IPS-18c (cell line): Measurements from ENCODE around the gene GLDC.

Source experiments
- H3K4me3 ChIP-seq: 2 replicates; pipeline ENCODE4 v1.7.0; 2013; ENCODE audit warnings: low read depth, mild to moderate bottlenecking, low read length, moderate library complexity; ENCODE audit not compliant: insufficient read depth
- H3K9me3 ChIP-seq: one replicate; pipeline ENCODE4 v1.6.1; 2013; ENCODE audit warnings: mild to moderate bottlenecking, low read length, moderate library complexity; ENCODE audit not compliant: control insufficient read depth, insufficient read depth

GLDC gene

DNA sequence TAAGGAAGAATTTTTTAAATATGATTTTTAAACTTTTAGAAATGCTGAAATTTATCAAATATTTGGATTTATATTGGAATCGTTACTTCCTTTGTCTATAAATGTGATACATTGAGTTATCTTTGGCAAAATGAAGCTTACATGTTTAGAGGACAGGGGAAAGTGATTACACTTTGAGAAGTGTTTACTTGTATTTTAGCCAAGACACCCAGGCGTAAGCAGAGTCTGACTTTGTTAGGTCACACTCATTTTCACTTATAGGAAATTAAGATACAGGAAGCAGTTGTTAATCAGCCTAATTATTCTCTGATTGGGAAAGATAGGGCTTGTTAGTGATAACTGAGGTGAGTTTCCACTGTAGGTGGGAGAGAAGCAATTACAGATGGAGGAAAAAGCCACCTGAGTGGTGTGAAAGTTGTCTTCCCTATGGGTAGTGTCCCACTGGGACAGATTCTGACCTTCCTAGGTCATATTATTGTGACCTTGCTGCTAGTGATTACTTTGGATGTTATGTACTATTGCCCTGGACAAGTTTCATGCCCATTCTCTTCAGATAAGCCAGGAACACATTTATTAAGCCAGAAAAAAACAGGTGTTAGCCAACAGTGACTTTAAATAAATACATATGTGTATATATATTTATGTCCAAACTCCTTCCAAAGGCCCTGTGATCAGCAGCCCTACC is 143.9 kb downstream of the GLDC start:
- no peak overlapping the region for H3K4me3 ChIP-seq
- H3K9me3 ChIP-seq = no peaks in the 10 kb centered on the region

DNA sequence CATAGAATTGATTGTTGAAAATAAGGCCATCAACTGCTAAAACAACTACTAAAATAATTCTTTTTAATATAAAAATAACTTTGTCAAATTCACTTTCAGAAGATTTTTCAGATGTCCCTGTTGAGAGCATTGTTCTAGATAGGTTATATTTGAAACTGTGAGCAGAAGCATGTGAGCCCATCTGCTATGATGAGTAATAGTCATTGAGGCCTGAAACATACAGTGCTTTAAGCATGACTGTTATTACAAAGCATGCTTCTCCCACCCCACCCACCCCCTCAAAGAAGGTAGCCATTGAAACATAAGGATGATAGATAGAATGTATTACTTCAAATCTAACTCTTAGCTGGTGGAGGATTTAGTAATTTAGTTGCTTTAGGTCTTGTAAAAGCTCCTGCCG is 146.5 kb downstream of the GLDC start:
- H3K4me3 ChIP-seq = no peak overlapping the region
- no peaks in the 10 kb centered on the region for H3K9me3 ChIP-seq

DNA sequence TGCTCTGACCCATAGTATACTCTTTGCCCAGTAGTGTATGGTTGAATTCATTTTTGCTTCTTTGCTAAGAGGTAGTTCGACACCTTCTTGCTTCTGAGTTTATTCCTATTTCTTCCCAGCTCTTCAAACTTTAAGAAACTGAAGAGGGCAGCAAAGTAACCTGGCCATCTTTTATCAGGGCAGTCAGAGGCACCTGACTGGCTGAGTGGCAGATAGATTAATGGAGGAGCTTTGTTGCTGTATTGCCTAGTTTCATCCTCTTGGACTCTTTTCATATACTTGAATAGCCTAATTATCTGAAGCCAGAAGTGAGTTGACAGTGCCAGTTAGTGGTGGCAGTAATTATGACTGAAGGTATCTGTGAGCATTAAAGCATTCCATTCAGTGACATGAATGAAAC is 150.1 kb downstream of the GLDC start:
- H3K4me3 ChIP-seq = no peak overlapping the region
- H3K9me3 ChIP-seq = no peaks in the 10 kb centered on the region

DNA sequence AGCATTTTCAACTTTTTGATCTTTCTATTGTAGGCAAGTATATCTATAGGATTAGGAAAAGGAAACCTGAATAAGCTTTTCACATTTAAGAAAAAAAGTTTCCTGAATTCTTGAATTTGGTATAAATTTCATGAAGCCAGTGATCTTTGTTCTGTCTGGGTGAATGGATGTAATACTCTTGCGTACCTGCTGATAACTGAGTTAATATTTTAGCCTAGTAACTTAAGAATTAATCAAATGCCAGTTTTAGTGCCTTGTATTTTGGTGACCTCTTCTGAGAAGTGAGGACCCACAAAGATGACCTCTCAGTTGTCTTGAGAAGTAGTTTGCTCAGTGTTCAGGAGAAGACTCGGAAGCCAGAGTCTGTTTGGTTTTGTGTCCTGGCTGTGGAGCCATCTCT is 154.7 kb downstream of the GLDC start:
- Histone ChIP-seq H3K4me3 (no peak overlapping the region), H3K9me3 (no peaks in the 10 kb centered on the region)

DNA sequence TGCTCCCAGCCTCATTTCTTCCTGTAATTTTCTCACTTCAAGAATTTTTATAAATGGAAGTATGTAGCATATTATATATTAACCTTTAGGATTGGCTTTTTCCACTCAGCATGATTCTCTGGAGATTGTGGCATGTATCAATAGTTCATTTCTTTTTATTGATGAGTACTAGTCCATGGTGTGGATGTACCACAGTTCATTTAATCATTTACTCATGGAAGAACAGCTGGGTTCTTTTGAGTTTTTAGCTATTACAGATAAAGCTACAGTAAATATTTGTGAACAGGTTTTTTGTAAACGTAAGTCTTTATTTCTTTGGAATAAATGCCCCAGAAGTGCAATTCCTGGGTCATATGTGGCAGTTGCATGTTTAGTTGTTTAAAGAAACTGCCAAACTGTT is 156.4 kb downstream of the GLDC start:
- no peak overlapping the region for H3K4me3 ChIP-seq
- no peaks in the 10 kb centered on the region for H3K9me3 ChIP-seq

DNA sequence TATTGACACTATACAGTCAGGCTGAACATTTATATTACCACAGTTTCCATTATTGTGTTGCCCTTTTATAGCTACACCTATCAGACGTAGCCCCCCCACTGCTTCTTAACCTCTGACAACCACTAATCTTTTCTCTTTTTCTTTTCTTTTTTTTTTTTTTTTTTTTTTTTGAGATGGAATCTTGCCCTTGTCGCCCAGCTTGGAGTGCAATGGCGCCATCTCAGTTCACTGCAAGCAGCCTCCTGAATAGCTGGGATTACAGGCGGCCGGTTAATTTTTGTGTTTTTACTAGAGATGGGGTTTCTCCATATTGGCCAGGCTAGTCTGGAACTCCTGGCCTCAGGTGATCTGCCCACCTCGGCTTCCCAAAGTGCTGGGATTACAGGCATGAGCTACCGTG is 157.1 kb downstream of the GLDC start:
- no peaks in the 10 kb centered on the region for H3K9me3 ChIP-seq
- H3K4me3 ChIP-seq = no peak overlapping the region

DNA sequence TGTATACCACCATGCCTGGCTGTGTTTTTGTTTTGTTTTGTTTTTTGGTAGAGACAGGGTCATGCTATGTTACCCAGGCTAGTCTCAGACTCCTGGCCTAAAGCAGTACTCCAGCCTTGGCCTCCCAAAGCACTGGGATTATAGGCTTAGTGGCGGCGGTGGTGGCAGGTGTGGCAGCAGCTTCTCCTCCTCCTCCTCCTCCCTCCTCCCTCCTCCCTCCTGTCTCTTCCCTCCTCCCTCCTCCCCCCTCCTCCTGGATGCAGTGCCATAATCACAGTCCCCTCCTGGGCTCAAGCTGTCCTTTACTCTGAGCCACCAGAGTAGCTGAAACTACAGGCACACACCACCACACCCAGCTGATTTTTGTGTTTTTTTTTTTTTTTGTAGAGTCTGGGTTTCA is 161.3 kb downstream of the GLDC start:
- Histone ChIP-seq H3K4me3 (no peak overlapping the region), H3K9me3 (no peaks in the 10 kb centered on the region)
